GM12892 (cell line): Measurements from ENCODE around the gene NMNAT2.

Source experiments
- POLR2A ChIP-seq: IDR thresholded peaks from 2 replicates; pipeline ENCODE4 v1.6.1; 2011; ENCODE audit warnings: low read depth, low read length, control low read depth
- POLR2AphosphoS5 ChIP-seq: IDR thresholded peaks from 2 replicates; pipeline ENCODE4 v1.6.1; 2011; ENCODE audit warnings: low read depth, low read length, control low read depth

DNA sequence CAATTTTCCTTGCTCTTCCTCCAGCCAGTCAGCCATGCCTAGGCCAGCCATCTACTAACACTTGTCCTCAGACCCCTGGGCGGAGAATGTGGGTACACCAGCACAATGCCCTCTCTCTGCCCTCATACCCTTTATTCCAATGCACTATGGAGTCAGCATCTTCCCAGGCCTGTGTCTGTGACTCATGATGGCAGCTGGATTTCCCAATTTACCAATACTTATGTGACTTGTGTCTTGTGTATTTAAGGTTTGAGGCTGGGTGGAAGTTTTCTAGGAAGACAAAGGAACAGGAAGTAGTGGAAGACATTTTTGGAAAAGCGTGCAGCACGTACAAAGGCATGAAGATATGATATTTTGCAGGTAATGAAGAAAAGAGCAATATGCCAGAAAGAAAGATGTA is 114.3 kb downstream of the NMNAT2 start:
- TF ChIP-seq POLR2A (no peak), POLR2AphosphoS5 (no peak)
